Pancreas (tissue), 10 donors: Measurements from ENCODE around the gene RBPJ. TPM values are rescaled to one million over a fixed set of nuclear protein-coding genes. Genes with fewer than 3 reads are reported as not detected.

Experiments used
- ATAC-seq, 4 donors: fragments of 200-7000 bp; cut with Tn5 transposase; one replicate each; pipeline versions ENCODE4 v1.8.0 to v1.9.1; 2020; ENCODE audit warnings: mild to moderate bottlenecking in 4 of 4, moderate library complexity in 4 of 4
- DNase-seq, 6 donors: peaks; one replicate each; pipeline ENCODE4 v3.0.0-alpha.2; 2020
- FAIRE-seq: peaks from 2 replicates; lab custom pipeline; 2012; peaks lifted over from hg19 to GRCh38; lab: Jason Lieb, UNC
- H3K27ac ChIP-seq, 4 donors: fragments of 200-600 bp; sonication (generic); 1 replicate in 3 of 4; 2 replicates in 1 of 4; pipeline versions ENCODE4 v1.5.0 to v1.8.0; 2020
- H3K27me3 ChIP-seq, 4 donors: fragments of 200-600 bp; one replicate each; pipeline ENCODE4 v1.8.0; 2021
- H3K36me3 ChIP-seq, 3 donors: fragments of 200-600 bp; sonication (generic) in 1 of 3; one replicate each; pipeline versions ENCODE4 v1.5.0 to v1.8.0; 2020 to 2021
- H3K4me1 ChIP-seq, 3 donors: fragments of 200-600 bp; one replicate each; pipeline ENCODE4 v1.8.0; 2021
- H3K4me3 ChIP-seq, 4 donors: fragments of 200-600 bp; sonication (generic) in 2 of 4; one replicate each; pipeline versions ENCODE4 v1.5.0 to v1.8.0; 2020 to 2021
- H3K9me3 ChIP-seq, 4 donors: fragments of 200-600 bp; one replicate each; pipeline ENCODE4 v1.8.0; 2021
- CTCF ChIP-seq, 4 donors: fragments of 200-600 bp; sonication (generic) in 3 of 4; IDR thresholded peaks; one replicate each; pipeline versions ENCODE4 v1.5.0 to v1.8.0; 2021; ENCODE audit warnings: antibody characterized with exemption in 4 of 4
- WGBS, 2 donors: extraction: QIAGEN DNeasy Blood & Tissue Kit; methylation state at CpG; one replicate each; pipeline ENCODE4 v1.1.7; 2013; 5-methylcytosine and 5-hydroxymethylcytosine counted together
- intact Hi-C, 3 donors: fragments of 100-400 bp; cut with DNase I; formaldehyde crosslinking; loops; one replicate each; pipeline versions ENCODE4 v1.11.1 to v1.14.2; 2022
- polyA plus RNA-seq, 2 donors: library from polyadenylated mRNA; stranded (reverse); fragments of 200-250 nt; gene quantifications; one replicate each; pipeline ENCODE4 v1.2.3, GENCODE V29; 2013
- total RNA-seq, 6 donors: library from RNA; stranded (reverse); fragmentation: NEBNext Ultra II Directional in 4 of 6; extraction: Animal tissue kit (Norgen Biotek cat#: 25700) in 4 of 6; gene quantifications; one replicate each; pipeline versions ENCODE4 v1.2.1 to v1.2.4, GENCODE V29; 2021 to 2023
- donor health status: healthy with polysubstance abuse.
- donor health status: DM: no; HTN: no; CAD: no; lungs with moderate emphysema.
- donor health status: DM: no; HTN: no; CAD: no.
- donor health status: control.
- donor health status: control.
- donor health status: Bipolar disorder and iron deficiency.
- donor health status: DM: yes; HTN: yes; CAD: no.
- donor health status: DM: no; HTN: no; CAD: no.
- donor health status: DM: no; HTN: no; CAD: no.
- donor health status: DM: yes; HTN: yes; CAD: no.

The RBPJ gene
- total and polyA plus RNA-seq, 8 donors = 17.6 to 50.2 (median 24.0) TPM

- no peak for TF ChIP-seq CTCF (IDR thresholded peaks at IDR 0.05)
- no peaks in the 10 kb centered on the region for H3K27me3 ChIP-seq
- H3K9me3 ChIP-seq = no peaks in the 10 kb centered on the region
- ATAC-seq (peak; percentile 81 to 91 (median 89)), FAIRE-seq (no peak), DNase-seq (peak; percentile 96 to 100 (median 99))
- WGBS, 2 donors = 0 to 1% methylated on average over 38 to 43 of the region's 43 CpGs
- peak overlapping the region; percentile 53 to 68 (median 56) for H3K4me3 ChIP-seq
- H3K4me1 ChIP-seq = peaks cover 10 to 21% (median 19%) of the 10 kb centered on the region in 3 donors
- H3K36me3 ChIP-seq = no peaks in the 10 kb centered on the region
- peak overlapping the region; percentile 77 to 94 (median 89) for H3K27ac ChIP-seq
- intact Hi-C loops = loop anchor here in 1 of 3 donors (10.0 kb wide), 1 partner anchor 235 kb away; no protein-coding TSS in a partner anchor
These were observed 1.3 kb upstream of the RBPJ start for GRCh38 chr4:26319467-26319948.

DNA sequence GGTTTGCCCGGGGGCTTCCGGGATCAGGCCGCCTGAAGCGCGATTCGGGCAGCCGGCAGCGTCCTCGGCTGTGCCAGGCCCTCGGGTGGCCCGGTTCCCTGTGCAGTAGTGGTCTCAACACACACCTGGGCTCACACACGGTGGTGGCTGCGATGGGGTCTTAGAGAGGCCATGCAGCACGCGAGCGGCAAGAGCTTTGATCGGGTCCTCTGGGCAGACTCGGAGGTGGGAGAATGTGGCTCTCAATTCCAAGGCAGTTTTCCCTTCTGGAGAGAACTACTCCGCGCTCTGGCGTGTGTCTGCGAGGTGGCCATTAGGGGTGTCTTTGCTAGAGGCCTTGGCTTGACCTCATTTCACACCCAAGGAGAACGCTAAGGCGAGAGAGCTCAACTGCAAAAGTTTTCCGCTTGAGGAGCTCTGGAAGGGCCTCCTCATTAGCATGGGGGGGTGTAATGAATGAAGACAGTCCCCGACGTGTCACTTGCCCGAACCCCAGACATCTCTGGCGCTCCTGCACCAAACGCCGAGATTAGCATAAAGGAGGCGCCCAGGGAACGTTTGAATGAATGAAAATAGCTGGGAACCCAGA lies 771 bp upstream of the RBPJ start:
- Histone ChIP-seq H3K27me3 (no peaks in the 10 kb centered on the region), H3K4me1 (peaks cover 10 to 21% (median 19%) of the 10 kb centered on the region in 3 donors), H3K9me3 (no peaks in the 10 kb centered on the region), H3K36me3 (no peaks in the 10 kb centered on the region), H3K27ac (peak overlapping the region; percentile 77 to 94 (median 89)), H3K4me3 (peak overlapping the region; percentile 53 to 68 (median 56))
- ATAC-seq (peak; percentile 5 to 29 (median 16)), FAIRE-seq (no peak), DNase-seq (no peak)
- intact Hi-C loops = loop anchor here in 1 of 3 donors (10.0 kb wide), 1 partner anchor 235 kb away; no protein-coding TSS in a partner anchor
- 0% methylated on average over 32 to 33 of the region's 33 CpGs for WGBS, 2 donors
- TF ChIP-seq CTCF (IDR thresholded peaks at IDR 0.05) = no peak

DNA sequence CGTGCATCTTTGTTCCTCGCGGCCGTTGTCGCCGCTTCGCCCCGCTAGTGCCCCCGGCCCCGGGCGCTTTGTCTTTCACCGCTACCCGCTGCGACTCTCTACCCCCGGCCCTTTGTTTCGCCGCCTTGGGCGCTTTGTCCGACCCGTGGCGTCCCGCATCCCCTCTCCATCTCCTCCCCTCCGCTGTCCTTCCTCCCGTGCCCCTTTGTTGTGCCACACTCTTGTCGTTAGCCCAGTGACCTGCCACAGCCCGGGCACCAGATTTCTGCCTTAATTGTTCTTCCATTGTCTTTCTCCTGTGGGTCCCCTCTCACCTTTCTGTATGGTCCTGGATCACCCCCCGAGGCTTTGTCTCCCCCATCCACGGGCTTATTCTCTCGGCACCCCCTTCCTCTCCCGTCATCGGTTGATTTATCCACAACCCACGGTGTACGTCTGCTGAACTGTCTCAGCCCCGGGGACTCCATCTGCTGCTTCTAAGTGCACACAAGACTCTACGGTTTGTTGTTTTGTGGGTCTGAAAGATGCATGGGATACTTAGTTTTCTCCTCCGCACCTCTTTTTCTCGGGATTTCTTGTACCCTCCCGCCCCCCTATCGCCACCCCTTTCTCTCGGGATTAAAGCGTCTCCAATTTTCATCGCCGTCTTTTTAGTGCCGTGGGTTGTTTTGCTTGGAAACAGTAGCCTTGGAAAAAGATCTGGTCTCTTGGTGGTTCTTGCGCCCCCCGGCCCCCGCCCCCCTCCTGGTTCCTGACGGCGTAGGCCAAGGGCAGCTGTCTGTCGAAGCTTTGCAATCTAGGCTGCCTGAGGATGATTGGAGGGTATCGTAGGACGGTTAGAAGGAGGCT lies 783 bp downstream of the RBPJ start:
- no peak for FAIRE-seq

GRCh38 chr4:26322346-26322745 lies 1.5 kb downstream of the RBPJ start:
- Histone ChIP-seq H3K36me3 (no peaks in the 10 kb centered on the region), H3K27me3 (no peaks in the 10 kb centered on the region), H3K9me3 (no peaks in the 10 kb centered on the region), H3K4me3 (peak overlapping the region; percentile 37 to 68 (median 55)), H3K4me1 (peaks cover 10 to 24% (median 21%) of the 10 kb centered on the region in 3 donors), H3K27ac (no peak overlapping the region)
- no peak for TF ChIP-seq CTCF (IDR thresholded peaks at IDR 0.05)
- ATAC-seq (no peak), FAIRE-seq (no peak), DNase-seq (no peak)
- WGBS, 2 donors = 20 to 22% methylated on average over 7 of the region's 7 CpGs
- intact Hi-C loops = no loop called here

More for the DNA sequence above, 783 bp downstream of the RBPJ start:
- TF ChIP-seq CTCF (IDR thresholded peaks at IDR 0.05) = no peak
- Histone ChIP-seq H3K4me1 (peaks cover 10 to 21% (median 19%) of the 10 kb centered on the region in 3 donors), H3K27me3 (no peaks in the 10 kb centered on the region), H3K27ac (peak overlapping the region in 3 of 4 donors; percentile 72 to 94 (median 90)), H3K9me3 (no peaks in the 10 kb centered on the region), H3K4me3 (peak overlapping the region; percentile 37 to 68 (median 55)), H3K36me3 (no peaks in the 10 kb centered on the region)
- 1% methylated on average over 49 to 52 of the region's 52 CpGs for whole genome bisulfite sequencing, 2 donors
- ATAC-seq (no peak), DNase-seq (peak in 4 of 6 donors; percentile 18 to 68 (median 40))
- intact Hi-C loops = no loop called here
